NCI-H2227 (cell line): ENCODE data around the gene SIGLEC7.

Source experiments
- DNase-seq: peaks from one replicate; lab custom pipeline; 2025; ENCODE audit not compliant: unreplicated experiment; lab: John Stamatoyannopoulos, UW

SIGLEC7 gene

DNA sequence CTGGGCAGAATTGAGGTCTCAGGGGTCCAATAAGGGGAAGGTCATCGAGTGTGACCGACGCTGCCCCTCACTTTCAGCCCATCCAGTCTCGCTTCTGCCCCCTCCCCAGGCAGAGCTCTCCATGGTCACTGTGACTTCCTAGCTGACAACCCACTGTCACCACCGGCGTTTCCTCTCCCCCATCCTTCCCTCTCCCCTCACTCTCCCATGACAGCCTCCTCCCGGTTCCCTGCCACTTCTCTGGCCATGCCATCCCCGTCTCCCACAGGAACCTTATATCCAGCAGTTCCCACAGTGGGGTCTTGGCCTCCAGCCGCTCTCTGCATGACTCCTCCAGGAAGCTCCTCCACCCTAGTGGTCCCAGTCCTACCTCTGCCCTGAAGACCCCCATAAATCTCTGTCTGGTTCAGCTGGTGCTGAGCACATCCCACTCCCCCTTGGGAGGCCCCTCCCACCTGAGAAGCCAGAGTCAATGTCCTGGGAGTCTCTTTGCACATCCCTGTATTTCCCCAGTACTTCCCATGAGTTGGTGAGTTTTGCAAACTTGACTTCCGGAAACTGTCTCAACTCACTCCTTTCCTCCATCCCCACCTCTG, 58.1 kb downstream of the SIGLEC7 start:
- DNase-seq = no peak

DNA sequence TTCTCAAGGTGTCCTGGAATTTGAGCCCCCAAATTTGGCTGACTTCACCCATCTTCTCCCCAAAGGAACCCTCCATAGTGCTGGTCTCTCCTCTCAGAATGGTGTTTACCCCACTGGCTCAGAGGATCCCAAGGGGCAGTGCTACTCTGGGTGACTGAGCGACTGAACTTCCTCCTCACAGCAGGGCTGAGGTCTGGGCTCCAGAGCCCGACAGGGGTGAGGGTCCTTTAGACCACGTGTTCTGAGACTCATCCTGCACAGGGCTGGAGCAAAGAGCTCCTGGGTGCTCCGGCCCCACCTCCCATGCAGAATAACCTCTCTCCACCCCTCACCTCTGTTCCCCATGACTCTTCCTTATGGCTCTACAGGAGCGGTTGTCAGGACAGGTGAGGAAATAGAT, 59.6 kb downstream of the SIGLEC7 start:
- no peak for DNase-seq
